Adrenal gland (tissue), 5 donors: ENCODE results near the gene MED1.

ENCODE experiments used
- CTCF ChIP-seq, 6 experiments: fragments of 450-650 bp in 4 of 6; fragments of 200-600 bp in 2 of 6; sonication (generic) in 1 of 6; IDR thresholded peaks; 1 replicate in 5 of 6; 2 replicates in 1 of 6; pipeline versions ENCODE4 v1.5.1 to v1.8.0; 2016 to 2021; ENCODE audit warnings: antibody characterized with exemption in 6 of 6, mild to moderate bottlenecking in 2 of 6, moderate library complexity in 1 of 6
- POLR2A ChIP-seq, 2 donors: fragments of 450-650 bp; IDR thresholded peaks; one replicate each; pipeline ENCODE4 v1.6.1; 2017; ENCODE audit warnings: antibody characterized with exemption in 2 of 2, mild to moderate bottlenecking in 2 of 2, moderate library complexity in 1 of 2
- donor health status: DM: no; HTN: no; CAD: no.

GRCh38 chr17:39357488-39357887 lies 93.6 kb downstream of the MED1 start:
- no peak for TF ChIP-seq CTCF (IDR thresholded peaks at IDR 0.05)
- no peak for TF ChIP-seq POLR2A (IDR thresholded peaks at IDR 0.05)
